Umbilical cord (tissue), 2 donors: ENCODE results near the gene FZR1. TPM values are rescaled to one million over a fixed set of nuclear protein-coding genes. Genes with fewer than 3 reads are reported as not detected.

ENCODE experiments used
- DNase-seq: peaks from one replicate; pipeline ENCODE4 v3.0.0-alpha.2; 2015; ENCODE audit warnings: low spot score
- total RNA-seq: library from RNA; depleted of rRNA; stranded (reverse); fragments of >200 nt; gene quantifications from one replicate; pipeline ENCODE4 v1.2.3, GENCODE V29; 2014; ENCODE audit warnings: low replicate concordance; ENCODE audit not compliant: insufficient read depth

Gene FZR1
- total RNA-seq, 1 donor from 2014 or later: 27.7 TPM

GRCh38 chr19:3471954-3472655, 34.0 kb upstream of the FZR1 start:
- DNase-seq: no peak

- DNase-seq: no peak
These were observed 32.1 kb upstream of the FZR1 start for GRCh38 chr19:3474010-3474409.

- no peak for DNase-seq
These were observed 31.5 kb upstream of the FZR1 start for GRCh38 chr19:3474614-3475013.

- no peak for DNase-seq
These were observed 30.7 kb upstream of the FZR1 start for GRCh38 chr19:3475449-3475848.

- DNase-seq: no peak
These were observed 29.3 kb upstream of the FZR1 start for GRCh38 chr19:3476830-3477229.

GRCh38 chr19:3477506-3477905, 28.6 kb upstream of the FZR1 start:
- DNase-seq: no peak

- DNase-seq: no peak
These were observed 28.2 kb upstream of the FZR1 start for GRCh38 chr19:3477951-3478350.

GRCh38 chr19:3478409-3479176, 27.5 kb upstream of the FZR1 start:
- DNase-seq: no peak

GRCh38 chr19:3479177-3479833, 26.8 kb upstream of the FZR1 start:
- no peak for DNase-seq

GRCh38 chr19:3479834-3480215, 26.3 kb upstream of the FZR1 start:
- no peak for DNase-seq

GRCh38 chr19:3480383-3481091, 25.6 kb upstream of the FZR1 start, which contains the start of gene SMIM24:
SMIM24 (minus strand) TSS chr19:3480525; CDS start chr19:3480463, 62 bp downstream.
- no peak for DNase-seq

- DNase-seq: no peak
These were observed 24.6 kb upstream of the FZR1 start for GRCh38 chr19:3481241-3482090.

GRCh38 chr19:3482507-3483225, 23.4 kb upstream of the FZR1 start:
- no peak for DNase-seq

- DNase-seq: no peak
These were observed 22.9 kb upstream of the FZR1 start, which contains the start of gene SMIM44 for GRCh38 chr19:3483226-3483628. SMIM44 (minus strand) TSS chr19:3483441; CDS start chr19:3483403, 38 bp downstream.

- no peak for DNase-seq
These were observed 14.6 kb upstream of the FZR1 start for GRCh38 chr19:3491396-3492119.

GRCh38 chr19:3492131-3492839, 13.8 kb upstream of the FZR1 start:
- DNase-seq: no peak

- no peak for DNase-seq
These were observed 13.2 kb upstream of the FZR1 start for GRCh38 chr19:3492919-3493318.

- no peak for DNase-seq
These were observed 12.5 kb upstream of the FZR1 start for GRCh38 chr19:3493651-3494050.

GRCh38 chr19:3494051-3494450, 12.1 kb upstream of the FZR1 start:
- DNase-seq: no peak
